CD4-positive, alpha-beta T cell treated with Interleukin-1 beta for 1 hour (primary cell): ENCODE results near the gene CPOX.
"Not testable (repeated sequence)": the region's sequence is repeated elsewhere in the genome, so short reads cannot be mapped to it uniquely, and the experiment has no call there.

Experiments used
- DNase-seq, 2 donors: peaks; one replicate each; pipeline ENCODE4 v3.0.0-alpha.2; 2020 to 2022

Gene CPOX

DNA sequence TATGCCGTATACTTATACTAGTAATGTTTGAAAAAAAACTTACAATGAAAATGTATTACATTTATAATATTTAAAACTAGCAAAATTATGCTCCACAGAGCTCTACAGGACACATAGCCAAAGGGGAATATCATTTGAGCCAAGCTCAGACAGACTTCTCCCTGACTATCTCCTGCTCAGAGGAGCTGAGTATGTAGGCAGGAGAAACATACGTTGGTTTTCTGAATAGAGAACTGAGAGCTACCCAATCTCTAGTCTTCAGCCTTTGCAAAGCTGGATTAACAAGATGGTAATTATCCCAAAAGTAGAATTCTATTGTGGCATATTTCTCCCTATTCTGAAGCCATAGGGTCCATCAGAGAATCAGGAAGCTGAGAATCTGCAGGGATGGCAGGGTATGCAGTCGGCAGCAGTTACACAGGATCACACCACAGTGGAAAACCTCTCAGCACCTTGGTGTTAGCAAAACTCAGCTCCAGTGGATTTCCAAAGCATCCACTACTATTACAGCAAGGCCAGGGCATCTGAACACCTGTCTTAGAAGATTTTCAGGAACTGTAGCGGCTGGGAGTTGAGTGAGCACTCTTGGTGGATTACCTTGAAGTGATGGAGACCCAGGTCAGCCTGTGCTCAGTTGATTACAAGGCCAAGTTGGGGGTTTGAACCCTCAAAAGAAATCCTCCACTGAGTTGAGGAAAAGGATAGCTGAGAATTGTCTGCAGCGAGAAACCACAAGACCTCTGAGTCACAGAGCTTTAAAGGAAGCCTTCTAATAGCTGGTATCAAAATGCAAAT is 31.5 kb downstream of the CPOX start:
- peak in 1 of 2 donors; percentile 46 for DNase-seq

DNA sequence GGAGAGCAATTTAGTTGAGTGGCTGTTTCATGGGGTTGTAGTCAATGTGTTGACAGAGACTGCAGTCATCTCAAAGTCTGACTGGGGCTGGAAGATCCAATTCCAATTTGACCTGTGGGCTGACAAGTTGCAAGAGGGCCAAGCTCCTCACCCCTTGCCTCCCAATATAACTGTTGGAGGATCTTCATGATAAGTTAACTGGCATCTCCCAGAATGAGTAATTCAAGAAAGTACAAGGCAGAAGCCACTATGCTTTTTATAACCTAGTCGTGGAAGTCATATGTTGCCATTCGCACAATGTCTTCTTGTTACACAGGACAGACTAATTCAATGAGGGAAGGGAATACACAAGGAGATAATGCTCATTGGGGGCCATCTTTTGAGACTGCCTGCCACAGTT is 32.5 kb downstream of the CPOX start:
- DNase-seq: no peak

DNA sequence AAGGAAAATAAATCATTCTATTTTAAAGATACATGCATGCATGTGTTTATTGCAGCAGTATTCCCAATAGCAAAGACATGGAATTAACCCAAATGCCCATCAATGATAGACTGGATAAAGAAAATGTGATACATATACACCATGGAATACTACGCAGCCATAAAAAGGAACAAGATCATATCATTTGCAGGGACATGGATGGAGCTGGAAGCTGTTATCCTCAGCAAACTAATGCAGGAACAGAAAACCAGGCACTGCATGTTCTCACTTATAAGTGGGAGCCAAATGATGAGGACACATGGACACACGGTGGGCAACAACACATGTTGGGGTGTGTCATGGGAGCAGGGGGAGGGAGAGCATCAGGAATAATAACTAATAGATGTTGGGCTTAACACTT is 33.6 kb downstream of the CPOX start:
- not testable (repeated sequence) for DNase-seq

DNA sequence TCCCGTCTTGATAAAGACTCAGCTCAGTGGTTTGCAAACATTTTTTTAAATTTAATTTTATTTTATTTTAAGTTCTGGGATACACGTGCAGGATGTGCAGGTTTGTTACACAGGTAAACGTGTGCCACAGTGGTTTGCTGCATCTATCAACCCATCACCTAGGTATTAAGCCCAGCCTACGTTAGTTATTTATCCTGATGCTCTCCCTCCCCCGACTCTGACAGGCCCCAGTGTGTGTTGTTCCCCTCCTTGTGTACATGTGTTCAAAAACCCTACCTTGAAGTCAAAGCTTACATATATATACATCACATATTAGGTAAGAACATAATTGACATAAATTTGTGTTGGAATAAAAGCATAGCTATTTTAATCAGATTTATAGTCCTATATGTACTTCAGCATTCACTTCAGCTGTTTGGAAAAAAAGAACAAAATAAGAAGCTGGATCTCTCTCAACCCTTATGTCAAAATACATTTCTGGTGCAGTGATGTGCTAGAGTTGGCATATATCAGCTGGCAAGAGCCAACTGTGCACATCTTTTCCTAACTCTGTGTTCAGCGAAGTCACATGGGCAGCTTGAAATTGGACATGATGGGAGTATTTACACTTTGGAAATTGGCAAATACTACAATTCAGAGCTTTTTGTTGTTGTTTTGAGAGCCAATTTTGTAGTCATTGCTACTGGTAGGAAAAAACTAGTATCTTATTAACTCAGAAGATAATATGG is 35.1 kb downstream of the CPOX start:
- DNase-seq: no peak

DNA sequence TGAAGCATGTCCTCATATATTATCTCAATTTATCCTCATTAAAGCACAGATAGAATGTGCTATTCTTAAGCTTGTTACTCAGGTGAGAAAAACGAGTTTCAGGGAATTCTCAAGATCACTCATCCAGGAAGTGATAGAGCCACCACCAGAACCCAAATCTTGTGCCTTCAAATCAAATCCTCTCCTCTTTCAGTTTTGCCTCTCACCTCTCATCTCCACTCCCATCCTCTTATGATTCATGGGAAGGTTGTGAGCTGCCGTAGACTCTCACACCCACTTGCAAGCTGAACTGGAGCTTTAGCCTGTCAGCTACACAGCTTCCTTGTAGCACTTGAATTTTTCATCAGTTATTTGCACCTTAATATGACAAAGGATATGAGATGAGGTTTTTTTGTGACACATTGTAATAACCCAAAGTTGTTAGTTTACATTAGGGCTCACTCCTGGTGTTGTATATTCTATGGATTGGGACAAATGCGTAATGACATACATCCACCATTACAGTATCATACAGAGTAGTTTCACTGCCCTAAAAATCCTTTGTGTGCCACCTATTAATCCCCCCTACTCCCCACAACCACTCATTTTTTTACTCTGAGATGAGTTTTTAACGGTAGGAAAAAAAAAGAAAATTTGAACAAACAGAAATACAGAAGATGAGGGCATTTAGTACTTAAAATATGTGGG is 35.9 kb downstream of the CPOX start:
- DNase-seq: peak in 1 of 2 donors; percentile 35

DNA sequence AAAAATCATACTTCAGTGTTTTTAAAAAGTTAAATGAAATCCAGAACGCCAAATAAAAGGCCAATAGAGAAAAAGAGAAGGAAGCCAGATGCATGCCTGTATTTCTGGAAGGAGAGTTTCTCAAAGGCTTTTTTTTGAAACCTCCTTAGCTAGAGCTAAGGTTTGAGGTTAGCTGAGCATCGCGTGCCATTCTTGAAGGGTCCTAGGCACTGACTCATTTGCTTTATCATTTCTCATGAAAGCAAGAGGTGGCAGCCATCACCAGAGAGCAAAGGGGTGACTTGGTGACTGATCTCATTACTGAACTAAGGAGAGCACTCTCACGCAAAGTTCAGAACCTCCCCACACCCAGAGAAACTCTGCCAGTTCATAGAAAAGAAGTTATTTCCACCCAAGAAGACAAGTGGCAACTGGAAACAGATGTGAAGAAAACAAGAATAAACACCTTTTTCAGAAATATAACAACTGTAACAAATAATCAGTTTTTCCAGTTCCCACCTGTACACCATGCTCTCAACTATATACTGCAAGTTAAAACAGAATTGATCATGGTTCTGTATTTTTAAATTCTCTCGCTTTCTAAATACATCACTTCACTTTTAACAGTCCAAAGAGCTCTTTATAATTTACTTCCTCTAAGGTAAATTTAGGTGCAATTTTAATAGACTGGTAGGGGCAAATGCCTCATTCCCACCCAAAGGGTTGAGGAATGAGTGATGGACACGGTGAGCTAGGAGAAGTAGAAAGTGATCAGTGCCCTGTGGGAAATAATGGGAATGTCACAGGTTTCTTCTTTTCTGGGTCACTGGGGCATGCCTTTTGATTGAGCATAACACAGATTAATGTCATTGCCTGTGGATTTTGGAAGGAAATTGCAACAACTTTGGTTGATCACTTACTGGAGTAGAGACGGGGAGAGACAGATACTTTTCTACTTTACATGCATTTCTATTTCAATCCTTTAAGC is 37.0 kb downstream of the CPOX start:
- DNase-seq: peak; percentile 14 to 53

DNA sequence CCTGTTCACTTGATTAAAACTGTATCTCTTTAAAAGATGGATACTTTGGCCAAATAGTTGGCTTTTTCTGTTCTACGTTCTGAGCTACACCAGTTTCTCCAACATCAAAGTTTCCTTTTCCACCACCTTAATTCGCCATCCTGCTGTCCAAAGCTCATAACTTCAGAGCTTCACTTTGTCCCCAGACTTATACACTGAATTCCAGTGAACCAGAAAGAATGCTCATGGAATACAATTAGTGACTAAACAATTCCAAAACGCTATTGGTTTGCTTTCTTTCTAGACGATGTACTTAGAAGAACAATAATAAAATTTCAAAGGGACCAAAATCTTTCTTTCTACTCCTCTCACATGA is 38.4 kb downstream of the CPOX start:
- DNase-seq: no peak

DNA sequence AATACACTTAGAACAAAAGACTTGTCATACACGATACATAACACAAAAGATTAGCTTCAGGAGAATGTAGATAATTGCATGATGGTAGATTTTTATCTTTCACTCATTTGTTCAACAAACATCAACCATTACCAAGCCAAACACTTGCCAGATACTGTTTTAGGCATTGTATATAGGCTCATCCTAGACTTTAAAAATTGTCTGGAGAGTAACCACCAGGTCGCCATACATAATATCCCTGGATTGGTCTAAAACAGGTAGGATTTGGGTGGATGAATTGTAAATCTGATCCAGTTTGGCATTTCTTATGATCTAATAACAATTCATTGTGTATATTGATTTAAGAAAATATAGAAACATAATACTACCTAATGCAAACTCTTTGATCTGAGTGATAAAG is 38.8 kb downstream of the CPOX start:
- DNase-seq: no peak

DNA sequence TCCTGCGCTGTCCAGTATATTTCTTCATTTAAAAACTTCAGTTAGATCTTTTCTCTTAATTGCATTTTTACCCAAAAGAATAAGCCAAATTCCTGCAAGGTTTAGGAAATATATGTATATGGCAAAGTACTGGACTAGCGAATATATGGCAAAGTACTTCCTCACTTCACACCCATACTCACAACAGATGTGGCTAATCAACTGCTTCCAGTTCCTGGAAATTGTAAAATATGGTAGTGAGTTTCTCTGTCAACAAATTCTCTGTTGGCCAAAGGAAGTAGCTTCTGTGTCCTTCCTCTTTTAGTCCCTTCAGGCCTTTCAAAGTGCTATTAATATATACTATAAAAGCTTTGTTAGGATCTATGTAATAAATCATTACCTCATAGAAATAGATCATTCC is 39.7 kb downstream of the CPOX start:
- no peak for DNase-seq

DNA sequence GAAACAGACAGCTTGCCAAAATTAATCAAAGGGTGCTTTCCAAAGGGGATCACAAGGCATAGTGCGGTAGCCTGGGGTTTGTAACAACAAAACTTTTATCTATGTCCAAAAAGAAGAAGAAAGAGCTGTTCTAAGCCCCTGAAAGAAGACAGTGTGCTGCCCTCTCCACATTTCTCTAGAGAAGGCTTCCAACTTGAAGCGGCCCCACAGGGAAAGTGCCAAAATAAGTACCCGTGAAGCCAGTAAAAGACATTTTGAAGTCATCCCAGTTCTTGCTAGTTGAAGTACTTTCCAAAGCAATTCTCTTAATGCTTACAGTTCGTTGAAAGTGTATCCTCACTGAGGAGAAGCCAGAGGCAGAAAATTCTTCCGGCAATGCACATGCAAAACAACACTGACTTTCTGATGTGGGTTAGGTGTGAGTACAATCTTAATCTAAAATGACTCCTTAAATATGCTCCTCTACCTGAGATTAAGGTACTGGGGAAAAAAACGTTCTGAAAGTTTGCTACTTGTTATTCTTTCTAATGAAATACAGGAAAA is 40.3 kb downstream of the CPOX start:
- no peak for DNase-seq

DNA sequence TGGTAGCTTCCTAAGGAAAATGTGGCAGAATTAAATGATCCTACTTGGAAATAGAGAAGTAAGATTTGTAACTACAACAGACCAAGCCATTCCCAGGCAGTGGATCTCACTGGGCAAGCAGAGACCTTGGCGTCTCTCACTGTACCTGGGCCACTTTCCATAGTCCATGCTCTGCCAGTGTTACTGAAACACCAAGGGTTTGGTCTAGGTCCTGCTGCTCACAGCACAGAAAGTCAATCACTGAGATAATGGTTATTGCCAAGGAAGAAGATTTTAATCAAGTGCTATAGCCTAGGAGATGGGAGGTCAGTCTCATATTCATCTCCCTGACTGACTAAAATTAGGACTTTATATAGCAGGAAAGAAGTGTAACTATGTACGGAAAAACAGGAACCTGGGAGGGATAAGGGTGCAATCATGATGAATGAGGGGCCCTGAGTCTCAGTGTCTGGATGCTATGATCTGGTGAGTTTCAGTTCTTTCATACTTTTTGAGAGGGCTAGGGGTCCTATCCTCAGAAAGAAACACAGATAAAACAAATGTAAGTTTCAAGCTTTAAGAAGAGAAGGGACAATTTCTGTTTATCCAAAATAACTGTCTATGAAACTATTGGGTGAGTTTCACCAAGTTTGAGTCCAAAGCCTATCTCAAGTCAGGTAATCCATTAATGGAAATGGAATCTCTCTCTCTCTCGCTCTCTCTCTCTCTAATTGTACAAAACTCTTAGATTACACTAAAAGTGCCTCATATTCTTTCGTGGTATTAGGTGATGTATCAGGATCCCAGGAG is 41.0 kb downstream of the CPOX start:
- no peak for DNase-seq

DNA sequence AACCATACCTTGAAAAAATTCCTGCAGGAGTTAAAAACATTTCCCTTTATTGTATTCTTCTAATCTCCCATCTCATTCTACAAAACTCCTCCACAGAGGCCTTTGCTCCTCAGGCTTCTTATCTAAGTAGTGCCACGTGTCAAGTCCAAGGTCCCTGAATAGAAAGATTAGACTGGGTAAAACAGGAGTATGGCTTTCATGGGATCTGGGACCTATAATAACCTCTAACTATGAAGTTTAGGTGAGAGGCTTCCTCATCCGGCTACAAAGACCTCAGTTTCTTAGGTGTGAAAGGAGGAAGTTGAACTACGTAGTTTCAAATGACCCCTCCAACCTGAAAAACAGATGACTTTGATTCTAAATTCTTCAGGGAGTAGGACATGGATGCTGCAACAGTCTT is 41.7 kb downstream of the CPOX start:
- DNase-seq: no peak

DNA sequence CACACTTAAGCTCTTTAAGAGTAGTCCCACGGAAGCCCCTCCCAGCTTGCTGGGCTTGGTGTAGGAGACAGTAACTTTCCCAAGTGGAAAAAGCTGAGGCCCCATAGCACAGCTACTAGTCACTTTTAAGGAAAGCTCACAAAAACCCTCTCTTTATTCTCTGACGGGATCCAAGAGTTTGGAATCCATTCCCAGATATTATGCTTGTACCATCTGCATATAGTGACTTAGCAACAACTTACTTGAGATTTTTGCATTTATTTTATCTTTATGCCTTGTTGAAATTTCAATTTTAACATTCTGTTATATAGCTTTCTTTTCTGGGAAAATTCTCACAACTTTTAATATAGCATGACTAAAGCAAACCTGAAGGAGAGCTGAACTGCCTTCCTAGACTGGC is 42.2 kb downstream of the CPOX start:
- no peak for DNase-seq

DNA sequence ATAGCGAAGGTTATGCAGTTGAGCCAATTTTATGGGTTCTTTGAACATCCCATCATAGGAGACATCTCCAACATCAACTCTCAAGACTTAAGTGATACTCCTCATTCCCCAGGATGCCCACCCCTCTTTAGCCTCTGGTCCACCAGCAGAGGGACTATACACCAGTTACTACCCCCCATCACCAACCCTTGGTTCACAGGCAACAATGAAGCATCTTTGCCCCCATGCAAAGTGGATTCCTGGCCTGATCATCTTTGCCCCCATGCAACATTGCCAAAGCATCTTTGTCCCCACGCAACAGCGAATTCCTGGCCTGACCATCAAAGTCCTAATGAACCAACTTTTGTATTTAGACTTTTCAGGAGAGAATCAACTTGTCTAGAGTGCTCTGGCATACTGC is 42.6 kb downstream of the CPOX start:
- no peak for DNase-seq

DNA sequence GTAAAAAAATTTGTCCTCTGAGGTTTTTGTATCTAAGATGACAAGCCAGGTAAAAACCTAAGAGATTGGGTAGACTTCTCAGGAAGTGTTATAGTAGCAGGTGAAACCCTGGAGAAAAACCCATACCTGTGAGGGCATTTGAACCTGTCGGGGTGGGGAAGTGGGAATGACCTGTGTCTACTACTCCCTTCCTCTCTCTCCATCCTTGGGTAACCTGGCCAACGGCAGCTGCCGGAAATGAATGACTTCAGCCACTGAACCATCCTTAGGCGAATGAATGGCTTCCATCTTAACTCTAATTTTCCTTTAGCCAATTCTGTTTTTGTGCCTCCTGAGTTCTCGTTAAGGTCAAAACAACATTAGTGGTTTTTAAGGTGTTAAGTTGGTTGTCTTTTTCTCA is 44.9 kb downstream of the CPOX start:
- no peak for DNase-seq

DNA sequence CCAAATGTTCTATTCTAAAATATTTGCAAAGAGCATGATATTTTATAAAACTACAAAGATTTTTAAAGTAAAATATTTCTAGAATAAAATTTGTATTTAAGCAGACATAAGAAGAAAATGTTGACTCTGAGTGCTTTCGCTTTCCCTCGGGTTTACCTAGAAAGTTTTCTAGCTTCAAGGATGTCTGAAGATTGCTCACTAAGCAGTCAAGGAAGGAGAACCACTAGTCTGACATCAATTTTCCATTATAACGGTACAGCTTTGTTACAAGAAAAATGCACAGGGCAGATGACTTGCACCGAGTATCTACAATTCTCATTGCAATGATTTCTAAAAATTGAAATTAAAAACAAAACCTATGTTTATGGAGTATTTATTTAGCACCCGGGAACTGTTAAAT is 47.5 kb downstream of the CPOX start:
- DNase-seq: no peak

DNA sequence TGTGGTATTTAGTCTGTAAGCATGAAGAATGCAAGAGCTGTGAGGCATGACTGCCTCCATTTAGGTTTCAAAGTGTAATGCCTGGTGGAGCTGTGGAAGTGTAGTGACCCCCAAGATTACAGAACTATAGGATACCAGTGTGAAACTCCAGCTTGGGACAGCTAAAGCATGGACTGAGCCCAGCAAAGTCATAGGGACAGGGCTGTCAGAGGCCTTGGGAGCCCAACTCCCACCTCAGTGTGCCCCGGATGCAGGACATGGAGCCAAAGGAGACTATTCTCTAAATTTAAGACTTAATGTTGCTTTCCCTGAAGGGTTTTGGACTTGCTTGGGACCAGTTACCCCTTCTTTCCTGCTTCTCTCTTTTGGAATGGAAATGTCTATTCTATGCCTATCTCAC is 50.8 kb downstream of the CPOX start:
- DNase-seq: no peak

DNA sequence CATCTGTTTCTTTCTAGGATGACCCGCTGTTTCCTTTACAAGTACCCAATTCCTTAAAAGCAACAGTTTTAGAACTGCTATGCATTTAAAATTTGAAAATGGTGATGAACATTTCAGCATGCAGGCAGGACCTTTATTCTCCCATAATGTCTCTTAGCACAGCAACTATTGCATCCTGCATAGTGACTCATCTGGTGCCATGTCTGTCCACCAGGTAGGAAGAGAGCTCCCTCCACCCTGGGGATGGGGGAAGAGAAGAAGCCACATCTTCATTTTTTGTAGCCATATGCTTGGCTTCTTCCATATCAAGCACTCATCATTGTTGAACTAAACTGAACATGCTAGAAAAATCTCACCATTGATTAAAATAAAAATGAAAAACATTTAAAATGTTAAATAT is 51.7 kb downstream of the CPOX start:
- DNase-seq: no peak

DNA sequence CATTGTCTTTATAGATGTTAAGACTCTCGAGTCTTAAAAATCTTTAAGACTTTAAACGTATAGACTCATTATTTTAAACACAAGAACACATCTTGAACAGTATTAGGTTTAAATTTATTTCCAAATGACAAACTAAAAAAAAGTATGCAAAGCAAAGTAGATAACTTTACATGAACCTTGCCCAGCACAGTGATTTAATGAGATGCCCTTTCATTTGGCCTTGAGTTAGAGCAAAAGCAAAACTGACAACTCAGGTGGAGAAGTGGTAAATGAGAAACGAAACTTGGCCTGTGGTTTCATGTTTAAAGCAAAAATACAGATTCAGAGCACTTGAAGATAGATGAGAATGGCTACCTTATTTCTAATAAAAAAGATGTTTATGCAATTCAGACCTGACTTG is 53.1 kb downstream of the CPOX start:
- DNase-seq: peak in 1 of 2 donors; percentile 46

DNA sequence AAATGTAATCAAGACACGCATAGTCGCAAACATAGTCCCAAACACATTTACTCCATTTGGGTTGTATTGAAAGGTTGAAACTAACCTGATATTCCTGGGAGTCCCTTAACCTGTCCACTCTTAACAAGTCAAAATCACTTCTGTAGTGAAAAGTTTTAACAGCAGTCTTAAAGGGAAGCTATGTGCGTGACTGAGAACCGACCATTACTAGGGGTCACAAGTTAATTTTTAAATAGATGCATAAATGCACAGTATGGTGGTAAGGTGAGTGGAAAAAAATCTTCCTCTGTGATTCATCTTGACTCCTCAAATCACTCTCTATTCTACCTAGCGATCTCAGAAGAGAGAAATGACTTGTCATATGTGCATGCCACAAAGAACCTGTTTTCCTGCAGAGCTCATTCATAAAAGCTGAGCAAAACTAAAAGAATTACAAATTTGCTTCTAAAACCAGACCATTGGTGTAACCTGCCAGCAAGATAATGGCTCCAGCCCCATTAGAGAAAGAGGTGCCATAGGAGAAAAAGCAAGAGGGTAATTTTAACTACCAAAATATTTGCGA is 56.9 kb downstream of the CPOX start:
- no peak for DNase-seq

DNA sequence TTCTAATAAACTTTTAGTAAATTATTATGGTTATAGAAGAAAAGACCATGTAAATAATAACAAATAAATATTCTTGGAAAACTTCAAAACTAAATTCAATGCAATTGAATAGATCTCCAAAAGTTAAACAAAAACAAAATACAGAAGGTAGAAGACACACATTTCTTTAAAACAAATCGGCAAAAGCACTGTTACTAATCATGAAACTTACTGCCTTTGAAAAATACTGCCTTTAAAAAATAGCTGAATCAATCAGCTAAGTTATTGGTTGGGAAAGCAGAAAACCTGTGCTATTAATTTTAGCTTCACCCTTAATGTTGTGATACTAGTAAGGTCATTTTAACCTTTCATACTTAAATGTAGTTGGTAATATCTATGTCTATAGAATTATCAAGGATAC is 58.7 kb downstream of the CPOX start:
- DNase-seq: no peak
